GM12874 (cell line): ENCODE results near the gene COQ8A.

Experiments
- TF ChIP-seq, protein P1 (sequence below): IDR thresholded peaks from 2 replicates; pipeline ENCODE4 v1.5.1; 2011; ENCODE audit warnings: low read depth, mild to moderate bottlenecking, control low read depth, low read length, moderate library complexity; ENCODE audit not compliant: insufficient read depth

Gene COQ8A

DNA sequence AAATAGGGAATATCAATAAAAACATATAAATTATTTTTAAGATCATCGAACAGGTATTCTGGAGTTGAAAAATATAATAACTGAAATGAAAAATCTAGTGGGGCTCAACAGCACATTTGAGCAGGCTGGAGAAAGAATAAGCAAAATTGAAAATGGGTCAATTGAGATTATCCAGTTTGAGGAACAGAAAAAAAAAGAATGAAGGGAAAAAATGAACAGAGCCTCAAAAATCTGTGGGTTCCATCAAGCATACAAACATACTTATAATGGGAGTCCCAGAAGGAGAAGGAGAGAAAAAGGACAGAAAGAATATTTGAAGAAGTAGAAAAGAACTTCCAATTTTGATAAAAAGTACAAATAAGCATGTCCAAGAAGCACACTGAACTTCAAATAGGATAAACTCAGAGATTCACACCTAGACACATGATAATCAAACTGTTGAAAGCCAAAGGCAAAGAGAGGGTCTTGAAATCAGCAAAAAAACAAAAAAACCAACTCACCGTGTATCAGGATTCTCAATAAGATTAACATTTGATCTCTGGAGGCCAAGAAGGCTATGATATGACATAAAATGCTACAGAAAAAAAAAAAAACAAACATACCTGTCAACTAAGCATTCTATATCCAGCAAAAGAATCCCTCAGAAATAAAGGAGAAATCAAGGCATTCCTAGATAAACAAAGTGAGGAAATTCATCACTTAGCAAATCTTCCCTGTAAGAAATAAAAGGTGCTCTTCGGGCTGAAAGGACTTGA, 5.4 kb upstream of the COQ8A start:
- TF ChIP-seq, protein P1, sequence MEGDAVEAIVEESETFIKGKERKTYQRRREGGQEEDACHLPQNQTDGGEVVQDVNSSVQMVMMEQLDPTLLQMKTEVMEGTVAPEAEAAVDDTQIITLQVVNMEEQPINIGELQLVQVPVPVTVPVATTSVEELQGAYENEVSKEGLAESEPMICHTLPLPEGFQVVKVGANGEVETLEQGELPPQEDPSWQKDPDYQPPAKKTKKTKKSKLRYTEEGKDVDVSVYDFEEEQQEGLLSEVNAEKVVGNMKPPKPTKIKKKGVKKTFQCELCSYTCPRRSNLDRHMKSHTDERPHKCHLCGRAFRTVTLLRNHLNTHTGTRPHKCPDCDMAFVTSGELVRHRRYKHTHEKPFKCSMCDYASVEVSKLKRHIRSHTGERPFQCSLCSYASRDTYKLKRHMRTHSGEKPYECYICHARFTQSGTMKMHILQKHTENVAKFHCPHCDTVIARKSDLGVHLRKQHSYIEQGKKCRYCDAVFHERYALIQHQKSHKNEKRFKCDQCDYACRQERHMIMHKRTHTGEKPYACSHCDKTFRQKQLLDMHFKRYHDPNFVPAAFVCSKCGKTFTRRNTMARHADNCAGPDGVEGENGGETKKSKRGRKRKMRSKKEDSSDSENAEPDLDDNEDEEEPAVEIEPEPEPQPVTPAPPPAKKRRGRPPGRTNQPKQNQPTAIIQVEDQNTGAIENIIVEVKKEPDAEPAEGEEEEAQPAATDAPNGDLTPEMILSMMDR, result no peak

- TF ChIP-seq, protein P1, result no peak
These were observed 2.0 kb upstream of the COQ8A start for GRCh38 chr1:226937940-226938725.

DNA sequence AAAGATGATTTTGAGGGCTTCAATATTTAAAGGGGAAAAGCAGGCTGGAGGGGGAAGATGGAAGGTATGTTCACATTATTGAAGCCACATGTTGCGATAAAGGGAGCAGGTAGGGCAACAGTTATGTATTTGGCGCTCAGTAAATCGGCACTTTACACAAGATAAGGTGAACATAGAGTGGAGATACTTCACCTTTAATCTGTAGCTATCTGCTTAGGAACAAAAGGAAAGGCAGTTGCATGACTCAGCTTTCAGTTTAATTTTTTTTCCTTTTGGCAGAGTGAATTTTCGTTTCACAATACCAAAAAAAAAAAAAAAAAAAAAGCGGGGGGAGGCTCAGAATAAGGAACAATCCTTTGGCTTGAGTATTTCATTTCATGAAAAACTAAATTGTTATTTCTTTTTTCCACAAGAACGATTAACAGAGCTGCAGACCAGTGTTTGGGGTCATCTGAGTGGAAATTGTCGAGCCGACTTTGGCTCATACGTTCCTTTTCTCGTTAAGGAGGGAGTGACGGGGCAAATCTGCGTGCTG, 1.1 kb upstream of the COQ8A start:
- TF ChIP-seq, protein P1, result no peak

- TF ChIP-seq, protein P1, result no peak
These were observed 561 bp upstream of the COQ8A start for GRCh38 chr1:226939438-226940028.

GRCh38 chr1:226940806-226941067, 643 bp downstream of the COQ8A start:
- TF ChIP-seq, protein P1, result no peak

DNA sequence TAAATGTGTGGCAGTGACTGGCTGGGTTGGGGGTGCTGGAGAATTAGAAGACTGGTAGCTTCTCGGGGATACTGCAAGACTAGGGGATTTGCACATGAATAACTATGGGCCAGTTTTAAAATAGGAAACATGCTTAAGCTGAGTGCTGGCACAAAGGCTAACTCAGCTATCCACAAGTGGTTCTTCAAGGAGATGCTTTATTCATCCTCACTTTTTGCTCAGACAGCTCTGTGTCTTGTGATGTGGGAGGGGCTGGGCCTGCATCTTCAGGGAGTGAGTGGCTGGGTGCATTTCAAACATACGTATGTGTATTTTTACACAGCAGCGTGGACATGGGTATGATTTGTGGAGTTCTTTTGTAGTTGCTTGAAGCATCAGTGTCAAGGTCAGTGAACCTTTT, 2.3 kb downstream of the COQ8A start:
- TF ChIP-seq, protein P1, result no peak

GRCh38 chr1:226943156-226943555, 3.1 kb downstream of the COQ8A start:
- TF ChIP-seq, protein P1, result no peak
